ENCODE results near the gene SOX13.

- TF ChIP-seq USF1 (IDR thresholded peaks at IDR 0.05; ENCODE audit: borderline replicate concordance, extremely low read length, insufficient read depth, low read depth, low read length), result no peak
- no peak for TF ChIP-seq CEBPB (IDR thresholded peaks at IDR 0.05; ENCODE audit: borderline replicate concordance in 1 of 2, low read depth in 2 of 2, low read length in 2 of 2)
- TF ChIP-seq MYB (IDR thresholded peaks at IDR 0.05; ENCODE audit: borderline replicate concordance, low read depth, low read length), result no peak
- TF ChIP-seq HDGF (IDR thresholded peaks at IDR 0.05), result no peak
- TF ChIP-seq MAX (IDR thresholded peaks at IDR 0.05; ENCODE audit: low read depth, low read length), result no peak
- TF ChIP-seq POLR2AphosphoS5 (IDR thresholded peaks at IDR 0.05; ENCODE audit: low read length), result no peak
- TF ChIP-seq BACH1 (IDR thresholded peaks at IDR 0.05; ENCODE audit: borderline replicate concordance), result no peak
- no peak for TF ChIP-seq TAF1 (IDR thresholded peaks at IDR 0.05; ENCODE audit: borderline replicate concordance, low read depth, low read length)
- no peak for TF ChIP-seq NFIC (IDR thresholded peaks at IDR 0.05; ENCODE audit: low read depth, low read length)
- no peak for TF ChIP-seq BCLAF1 (IDR thresholded peaks at IDR 0.05)
- TF ChIP-seq EP300 (IDR thresholded peaks at IDR 0.05; ENCODE audit: borderline replicate concordance in 1 of 2, control insufficient read depth in 1 of 2, low read depth in 2 of 2, low read length in 2 of 2), result no peak
Observed at GRCh38 chr1:204161609-204162493, 88.9 kb downstream of the SOX13 start.
